ENCODE results near the gene CDKN2B-AS1.

GRCh38 chr9:22158271-22158670 is 163.7 kb downstream of the CDKN2B-AS1 start:
- TF ChIP-seq CTCF (IDR thresholded peaks at IDR 0.05) = no peak
- TF ChIP-seq POLR2A (IDR thresholded peaks at IDR 0.05) = no peak
